ENCODE results near the gene P4HA2.

- no peak for TF ChIP-seq EZH2 (IDR thresholded peaks at IDR 0.05; ENCODE audit: low read length, missing control alignments)
- no peak for TF ChIP-seq CTCF (conservative IDR thresholded peaks at IDR 0.05 in 1 of 2, IDR thresholded peaks at IDR 0.05 in 1 of 2; ENCODE audit: low read depth in 1 of 2, low read length in 2 of 2)
These were observed 19.9 kb downstream of the P4HA2 start for GRCh38 chr5:132207778-132208177.

All from fibroblast of lung (primary cell).